Measurements from ENCODE around the gene ATP10A. TPM values are rescaled to one million over a fixed set of nuclear protein-coding genes. Genes with fewer than 3 reads are reported as not detected.

Gene ATP10A
- total and polyA plus RNA-seq, 9 of the 15 experiments (the other 6 are each of a cell fraction or from before 2014, with no cell fraction given): 0.09 TPM; not detected in 8

DNA sequence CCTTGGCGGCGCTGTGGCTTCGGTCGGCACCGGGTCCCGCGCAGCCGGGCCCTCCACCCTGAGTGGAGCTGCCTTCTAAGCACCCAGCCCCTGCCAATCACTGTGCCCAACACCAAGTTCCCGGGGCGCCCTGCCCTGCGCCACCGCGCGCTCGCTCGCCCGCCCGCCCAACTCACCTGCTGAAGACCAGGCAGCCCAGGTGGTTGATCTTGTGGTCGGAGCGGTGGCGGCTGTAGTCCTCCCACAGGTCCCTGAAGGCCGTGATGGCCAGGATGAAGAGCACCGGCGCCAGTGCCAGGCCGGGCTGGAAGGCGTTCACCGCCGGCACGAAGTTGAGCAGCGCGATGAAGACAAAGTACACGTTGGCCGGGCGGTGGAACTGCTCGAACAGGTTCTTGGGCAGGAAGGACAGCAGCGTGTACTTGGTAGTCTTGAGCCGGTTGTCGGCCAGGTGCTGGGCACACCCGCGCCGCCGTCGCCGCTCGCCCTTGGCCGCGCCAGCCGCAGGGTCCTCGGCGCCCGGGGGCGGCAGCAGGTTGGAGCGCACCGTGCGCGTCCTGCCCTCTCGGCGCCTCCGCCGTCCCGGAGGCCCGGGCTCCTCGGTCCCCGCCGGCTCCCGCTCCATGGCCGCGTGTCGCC is 536 bp downstream of the ATP10A start:
- Histone ChIP-seq H3K27ac (ENCODE audit: extremely low read depth, low read depth, low read length) (no peak overlapping the region), H3K79me2 (ENCODE audit: control insufficient read depth, insufficient read depth, low read length) (no peaks in the 10 kb centered on the region), H3K27me3 (ENCODE audit: control insufficient read depth in 2 of 2, insufficient read depth in 2 of 2, low read length in 2 of 2) (peaks cover 0 to 44% of the 10 kb centered on the region in 2 experiments; a peak in 2 of 5 replicates), H3K9me3 (replicated peaks; ENCODE audit: control insufficient read depth, insufficient read depth, low read depth, low read length) (no peaks in the 10 kb centered on the region), H3K36me3 (ENCODE audit: control insufficient read depth, insufficient read depth, low read length) (no peaks in the 10 kb centered on the region), H3K9me1 (ENCODE audit: control insufficient read depth, insufficient read depth, low read length) (no peaks in the 10 kb centered on the region), H3K4me3 (no peak overlapping the region), H3K4me1 (replicated peaks in 1 of 2; ENCODE audit: control insufficient read depth in 2 of 2, insufficient read depth in 2 of 2, low read length in 2 of 2) (peaks cover 0 to 12% of the 10 kb centered on the region in 2 experiments; a peak in 1 of 5 replicates), H3K4me2 (ENCODE audit: insufficient read depth, low read length) (no peak overlapping the region), H2AFZ (ENCODE audit: low read depth, low read length) (no peak overlapping the region), H4K20me1 (replicated peaks; ENCODE audit: control insufficient read depth, insufficient read depth, low read length) (no peaks in the 10 kb centered on the region; the same call in 1 of the 2 replicates), H3K9ac (ENCODE audit: insufficient read depth in 1 of 2, low read depth in 2 of 2, low read length in 2 of 2) (no peak overlapping the region)
- POLR2A ChIA-PET: no interaction called here
- in situ Hi-C loops (cut with MboI): no loop called here
- DNase-seq (ENCODE audit: extremely low read depth in 1 of 4, low spot score in 3 of 4): no peak
- 20% methylated on average over 31 of the region's 69 CpGs for WGBS (ENCODE audit: insufficient coverage, low coverage, missing lambda C conversion rate)
- CTCF ChIA-PET (ENCODE audit: low intra/inter-chr PET ratio): no interaction called here
- no peak for ATAC-seq
- intact Hi-C loops (cut with micrococcal nuclease): loop anchor here (5.0 kb wide), 1 partner anchor 295 kb away; no protein-coding TSS in a partner anchor
- FAIRE-seq: no peak
- TF ChIP-seq CHCHD3 (CRISPR knock-in tag; IDR thresholded peaks at IDR 0.05) (no peak), SIRT6 (IDR thresholded peaks at IDR 0.05; ENCODE audit: low read depth, low read length) (no peak), ZNF41 (CRISPR knock-in tag; conservative IDR thresholded peaks at IDR 0.05) (no peak), MECOM (CRISPR knock-in tag; IDR thresholded peaks at IDR 0.05) (no peak), TAF9B (IDR thresholded peaks at IDR 0.05; ENCODE audit: partially characterized antibody) (no peak), ZBTB17 (CRISPR knock-in tag; IDR thresholded peaks at IDR 0.05) (no peak), ZKSCAN3 (CRISPR knock-in tag; IDR thresholded peaks at IDR 0.05) (no peak), HDAC3 (IDR thresholded peaks at IDR 0.05; ENCODE audit: borderline replicate concordance, partially characterized antibody) (no peak), BCOR (IDR thresholded peaks at IDR 0.05) (no peak), ZNF57 (CRISPR knock-in tag; IDR thresholded peaks at IDR 0.05) (no peak)
- TF ChIP-seq, protein P1, sequence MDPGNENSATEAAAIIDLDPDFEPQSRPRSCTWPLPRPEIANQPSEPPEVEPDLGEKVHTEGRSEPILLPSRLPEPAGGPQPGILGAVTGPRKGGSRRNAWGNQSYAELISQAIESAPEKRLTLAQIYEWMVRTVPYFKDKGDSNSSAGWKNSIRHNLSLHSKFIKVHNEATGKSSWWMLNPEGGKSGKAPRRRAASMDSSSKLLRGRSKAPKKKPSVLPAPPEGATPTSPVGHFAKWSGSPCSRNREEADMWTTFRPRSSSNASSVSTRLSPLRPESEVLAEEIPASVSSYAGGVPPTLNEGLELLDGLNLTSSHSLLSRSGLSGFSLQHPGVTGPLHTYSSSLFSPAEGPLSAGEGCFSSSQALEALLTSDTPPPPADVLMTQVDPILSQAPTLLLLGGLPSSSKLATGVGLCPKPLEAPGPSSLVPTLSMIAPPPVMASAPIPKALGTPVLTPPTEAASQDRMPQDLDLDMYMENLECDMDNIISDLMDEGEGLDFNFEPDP (CRISPR knock-in tag; IDR thresholded peaks at IDR 0.05): no peak
- no TSS peak for BruUV-seq (replicated peaks)
